Placental pericyte (primary cell): ENCODE results near the gene SGIP1. TPM values are rescaled to one million over a fixed set of nuclear protein-coding genes. Genes with fewer than 3 reads are reported as not detected.

Experiments used
- small RNA-seq: library from RNA; depleted of rRNA; stranded (forward); fragments of <200 nt; gene quantifications from one replicate; pipeline ENCODE3, GENCODE V24; 2012; ENCODE audit warnings: low replicate concordance
- total RNA-seq: library from RNA; depleted of rRNA; stranded (reverse); fragments of >200 nt; gene quantifications from 2 replicates; pipeline ENCODE4 v1.2.3, GENCODE V29; 2012

SGIP1 gene
- total RNA-seq = 53.4 and 108 TPM in 2 replicates

GRCh38 chr1:66533804-66534740, at the start of gene SGIP1:
TSS of gene SGIP1 (plus strand) at chr1:66534153. CDS start at chr1:66534359, 206 bp downstream.

DNA sequence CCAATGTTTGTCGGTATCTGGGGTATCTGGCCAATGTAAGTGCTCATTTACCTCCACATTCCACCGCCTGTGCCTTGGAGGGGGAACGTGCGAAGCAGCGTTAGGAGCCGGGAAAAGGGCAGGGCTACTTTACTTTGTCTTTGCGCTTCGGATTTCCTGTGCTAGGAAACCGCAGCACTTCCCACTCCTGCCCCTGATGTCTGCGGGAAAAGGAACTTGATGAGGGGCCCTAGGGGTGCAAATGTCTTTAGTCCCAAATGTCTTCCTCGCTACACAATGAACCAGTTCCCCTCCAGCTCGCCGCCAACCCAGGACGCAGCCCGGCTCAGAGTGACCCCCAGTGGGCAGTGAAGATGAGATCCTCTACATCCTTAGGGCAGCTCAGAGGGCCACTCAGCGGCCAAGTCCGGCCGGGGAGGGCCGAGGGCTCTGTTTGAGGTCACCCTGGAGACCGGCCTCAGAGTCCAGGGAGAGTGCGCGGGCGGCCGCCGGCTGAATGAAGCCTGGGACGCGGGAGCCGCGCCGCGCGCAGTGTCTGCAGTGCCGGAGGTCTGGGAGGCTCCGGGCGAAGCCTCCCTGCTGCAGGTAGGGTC, 218.1 kb downstream of the SGIP1 start, which contains the start of gene DYNLT5:
Gene DYNLT5 (plus strand): TSS at position 460 of the 593 bp plus-strand sequence. CDS start 2,200 bp downstream, outside the sequence.

Small RNA genes lying within 50 kb of the gene (small RNA-seq; reads per million reads assigned to genes)
- gene MIR3117 = 22.5 reads per million, percentile 97 among the genes with 10 or more reads in this experiment

Other genes starting within 250 kb of the SGIP1 start
- 1.0 TPM in 1 of 2 replicates, not detected in the other for gene DYNLT5, start 218.3 kb downstream of the SGIP1 start, total RNA-seq